WI38 (cell line): Measurements from ENCODE around the gene USP35.

Experiments used
- H3K4me3 ChIP-seq: 2 replicates; pipeline ENCODE4 v1.5.1; 2011; ENCODE audit warnings: low read depth, mild to moderate bottlenecking, control low read depth, low read length
- TF ChIP-seq, protein P1 (sequence below): IDR thresholded peaks from 2 replicates; pipeline ENCODE4 v1.5.1; 2012; ENCODE audit warnings: low read depth, mild to moderate bottlenecking, control low read depth, low read length

The USP35 gene

DNA sequence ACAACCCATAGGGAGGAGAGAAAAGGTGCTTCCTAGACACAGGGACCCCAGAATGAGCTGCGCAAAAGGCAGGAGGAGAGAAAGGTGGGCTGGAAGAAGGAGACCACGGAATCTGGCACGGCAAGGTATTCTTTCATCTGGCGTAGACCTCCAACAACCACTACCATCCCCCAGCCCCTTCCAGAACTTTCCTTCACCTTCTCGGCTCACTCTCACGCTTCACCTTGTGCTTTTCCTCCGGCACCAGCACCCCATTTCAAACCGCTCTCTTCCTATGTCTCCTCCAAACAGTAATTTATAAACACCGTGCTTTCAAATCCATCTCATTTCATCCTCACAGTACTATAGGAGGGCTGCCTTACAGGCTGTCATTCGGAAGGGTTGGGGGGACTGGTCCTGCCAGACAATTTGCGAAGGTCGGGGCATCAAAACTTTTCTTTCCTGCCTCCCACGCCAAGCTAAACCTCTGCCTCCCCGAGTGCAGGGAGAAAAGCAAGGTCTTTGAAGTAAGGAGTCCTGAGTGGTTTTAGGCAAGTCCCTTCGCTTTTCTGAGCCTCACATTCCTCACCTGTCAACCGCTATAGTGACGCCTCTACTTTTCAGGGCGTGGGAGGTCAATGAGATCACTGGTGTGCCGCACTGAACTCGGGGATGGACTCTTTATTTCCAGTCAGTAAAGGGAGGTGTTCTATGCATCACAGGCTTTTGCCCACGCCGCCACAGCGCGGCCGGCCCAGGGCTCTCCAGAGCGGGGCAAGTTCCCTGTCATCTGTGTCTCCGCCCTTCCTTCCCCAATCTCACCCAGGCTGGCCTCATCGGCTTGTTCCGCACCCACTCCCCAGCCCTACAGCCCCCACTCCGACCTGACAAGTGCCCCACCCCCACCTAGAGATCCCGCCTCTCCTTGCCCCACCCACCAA is 1.1 kb upstream of the USP35 start:
- TF ChIP-seq, protein P1, sequence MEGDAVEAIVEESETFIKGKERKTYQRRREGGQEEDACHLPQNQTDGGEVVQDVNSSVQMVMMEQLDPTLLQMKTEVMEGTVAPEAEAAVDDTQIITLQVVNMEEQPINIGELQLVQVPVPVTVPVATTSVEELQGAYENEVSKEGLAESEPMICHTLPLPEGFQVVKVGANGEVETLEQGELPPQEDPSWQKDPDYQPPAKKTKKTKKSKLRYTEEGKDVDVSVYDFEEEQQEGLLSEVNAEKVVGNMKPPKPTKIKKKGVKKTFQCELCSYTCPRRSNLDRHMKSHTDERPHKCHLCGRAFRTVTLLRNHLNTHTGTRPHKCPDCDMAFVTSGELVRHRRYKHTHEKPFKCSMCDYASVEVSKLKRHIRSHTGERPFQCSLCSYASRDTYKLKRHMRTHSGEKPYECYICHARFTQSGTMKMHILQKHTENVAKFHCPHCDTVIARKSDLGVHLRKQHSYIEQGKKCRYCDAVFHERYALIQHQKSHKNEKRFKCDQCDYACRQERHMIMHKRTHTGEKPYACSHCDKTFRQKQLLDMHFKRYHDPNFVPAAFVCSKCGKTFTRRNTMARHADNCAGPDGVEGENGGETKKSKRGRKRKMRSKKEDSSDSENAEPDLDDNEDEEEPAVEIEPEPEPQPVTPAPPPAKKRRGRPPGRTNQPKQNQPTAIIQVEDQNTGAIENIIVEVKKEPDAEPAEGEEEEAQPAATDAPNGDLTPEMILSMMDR = no peak
- peak overlapping the region; percentile 83 for H3K4me3 ChIP-seq

DNA sequence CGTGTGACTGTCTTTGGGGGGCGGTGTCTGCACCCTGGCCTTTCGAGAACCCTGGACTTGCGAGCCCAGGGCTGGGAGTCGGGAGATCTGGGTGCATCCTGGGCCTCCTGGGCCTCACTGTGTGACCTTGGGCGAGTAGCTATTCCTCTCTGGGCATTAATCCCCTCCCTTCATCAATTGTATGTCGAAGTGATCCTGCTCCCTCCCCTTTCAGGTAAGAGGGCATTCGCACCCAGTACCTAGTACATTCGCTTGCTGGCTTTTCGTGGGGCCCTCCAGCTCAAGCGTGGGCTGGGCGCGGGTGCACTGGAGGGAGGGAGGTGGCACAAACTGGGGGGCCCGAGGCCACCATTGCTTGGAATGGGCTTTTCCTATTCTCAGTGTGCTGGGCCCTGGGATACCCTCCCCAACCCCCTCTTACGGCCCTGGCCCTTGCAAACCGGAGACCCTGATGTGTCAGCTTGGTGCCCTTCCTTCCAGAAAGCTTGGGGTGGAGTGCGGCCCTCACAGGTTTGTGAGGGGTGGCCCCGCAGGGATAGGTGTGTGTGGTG is 530 bp downstream of the USP35 start:
- peak overlapping the region; percentile 83 for H3K4me3 ChIP-seq
- TF ChIP-seq, protein P1 = no peak

DNA sequence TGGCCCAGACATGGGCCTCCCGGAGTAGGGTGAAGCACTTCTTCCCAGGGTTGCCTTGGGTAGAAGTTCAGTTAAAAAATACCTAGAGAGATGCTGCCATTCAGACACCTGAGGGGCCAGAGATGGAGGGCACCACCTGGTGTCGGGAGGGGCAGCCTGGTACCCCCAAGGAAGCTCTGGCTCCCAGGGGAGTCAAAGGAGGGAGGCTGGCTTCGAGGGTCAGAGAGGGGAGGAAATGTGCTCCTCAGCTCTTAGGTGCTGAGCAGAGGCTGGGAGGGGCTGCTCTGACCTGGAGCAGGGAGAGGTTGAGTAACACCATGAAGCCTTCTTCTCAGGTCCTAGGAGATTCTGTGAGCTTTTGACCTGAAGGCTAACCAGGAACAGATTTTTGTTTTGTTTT is 1.1 kb downstream of the USP35 start:
- peak overlapping the region; percentile 83 for H3K4me3 ChIP-seq
- TF ChIP-seq, protein P1 = no peak

DNA sequence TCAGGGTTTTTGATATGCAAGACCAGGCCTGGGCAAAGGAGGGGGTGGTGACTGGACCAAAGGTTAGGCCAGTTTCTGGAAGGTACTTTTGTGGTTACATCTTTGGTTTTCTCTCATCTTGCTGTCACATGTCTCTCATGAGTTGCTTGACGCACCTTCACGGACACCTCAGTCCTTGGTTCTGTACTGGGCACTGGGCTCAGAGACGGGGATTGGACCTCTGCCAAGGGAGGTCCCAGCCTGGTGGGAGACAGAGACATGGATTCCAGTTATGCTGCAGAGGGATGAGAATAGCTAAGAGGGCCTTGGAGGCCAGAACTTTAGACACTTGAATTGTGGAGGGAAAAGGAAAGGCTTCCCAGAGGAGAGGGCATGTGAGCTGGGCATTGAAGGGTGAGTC is 1.7 kb downstream of the USP35 start:
- TF ChIP-seq, protein P1 = no peak
- H3K4me3 ChIP-seq = peak overlapping the region; percentile 83

DNA sequence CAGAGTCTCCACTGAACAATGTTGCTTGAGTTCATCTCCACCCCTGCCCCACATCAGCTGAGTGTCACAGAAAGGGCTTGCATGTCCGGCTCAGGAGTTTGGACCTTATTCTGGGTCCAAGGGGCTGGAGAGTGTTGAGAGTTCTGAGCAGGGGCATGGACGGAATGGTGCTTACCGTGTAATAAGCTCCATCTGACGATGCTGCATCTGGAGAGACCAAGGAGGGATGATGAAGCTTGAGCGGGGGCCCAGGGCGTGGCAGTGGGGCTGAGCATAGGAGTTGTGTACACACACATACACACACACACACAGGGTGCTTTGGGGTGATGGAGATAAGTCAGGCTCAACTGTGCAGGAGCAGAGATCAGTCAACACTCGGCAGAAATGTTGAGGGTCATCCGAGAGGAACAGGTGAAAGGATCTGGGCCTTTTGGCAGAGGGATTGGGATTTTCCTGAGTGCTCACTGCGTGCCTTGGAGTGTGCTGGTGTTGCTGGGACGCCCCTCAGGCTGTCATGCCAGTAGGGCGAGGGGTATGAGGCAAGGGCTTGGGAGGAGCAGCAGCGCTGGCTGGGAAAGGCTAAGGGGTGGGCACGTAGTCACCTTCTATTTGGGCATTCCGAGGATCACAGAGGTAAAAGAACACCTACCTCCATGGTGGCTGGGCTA is 2.3 kb downstream of the USP35 start:
- no peak overlapping the region for H3K4me3 ChIP-seq
- TF ChIP-seq, protein P1 = no peak

DNA sequence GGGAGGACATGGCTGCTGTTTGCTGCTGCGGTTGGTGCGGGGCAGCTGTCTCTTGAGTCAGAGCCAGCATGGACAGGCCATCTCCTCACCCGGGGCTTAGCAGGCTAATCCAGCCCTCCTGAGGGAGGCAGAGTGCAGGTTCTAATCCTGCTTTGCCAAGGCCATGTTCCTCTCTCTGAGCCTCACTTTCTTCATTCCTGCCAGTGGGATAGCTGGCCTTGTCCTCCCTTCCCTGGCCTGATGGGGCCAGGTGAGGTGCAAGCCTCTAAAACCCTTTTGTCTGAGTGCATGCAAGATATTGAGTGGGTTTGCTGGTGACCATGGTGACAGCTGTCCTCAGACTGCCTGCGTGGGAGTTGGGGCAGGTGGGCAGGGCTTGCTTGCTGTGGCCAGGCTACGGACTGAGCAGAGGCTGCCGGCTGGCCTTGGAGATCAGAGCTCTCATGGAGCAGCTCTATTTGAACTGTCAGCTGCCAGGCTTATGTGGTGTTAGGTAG is 3.6 kb downstream of the USP35 start:
- no peak overlapping the region for H3K4me3 ChIP-seq
- TF ChIP-seq, protein P1 = no peak
